Measurements from ENCODE around the gene CDH6.

CDH6 gene

DNA sequence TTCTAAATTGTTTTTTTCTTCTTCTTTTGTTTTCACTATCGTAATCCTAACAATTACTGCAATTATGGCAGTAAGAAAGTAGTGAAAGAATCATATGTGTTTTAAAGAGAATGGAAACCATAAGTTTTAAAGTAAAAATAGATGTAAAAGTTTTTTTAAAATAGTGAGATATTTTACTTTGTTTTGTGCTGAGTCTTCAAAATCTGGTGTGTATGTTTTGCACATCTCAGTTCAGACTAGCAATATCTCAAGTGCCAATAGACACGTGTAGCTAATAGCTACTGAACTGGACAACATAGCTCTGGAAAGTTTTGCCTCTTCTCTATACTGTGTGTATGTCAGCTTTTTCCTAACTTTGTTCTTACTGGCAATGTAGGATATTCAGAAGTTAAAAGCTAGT lies 45.0 kb downstream of the CDH6 start:
- no peak for TF ChIP-seq POLR2AphosphoS5 (IDR thresholded peaks at IDR 0.05; ENCODE audit: borderline replicate concordance, low read depth, low read length)

GRCh38 chr5:31244921-31245320 lies 51.4 kb downstream of the CDH6 start:
- no peak overlapping the region for H3K9ac ChIP-seq (ENCODE audit: insufficient read length)
- H3K27ac ChIP-seq, result no peak overlapping the region
- H3K9me3 ChIP-seq (ENCODE audit: low read depth, low read length), result no peaks in the 10 kb centered on the region
- H3K4me3 ChIP-seq, result no peak overlapping the region
- TF ChIP-seq POLR2AphosphoS5 (IDR thresholded peaks at IDR 0.05; ENCODE audit: borderline replicate concordance, low read depth, low read length), result no peak
- TF ChIP-seq FOXP2 (optimal IDR thresholded peaks at IDR 0.05; ENCODE audit: control extremely low read depth, extremely low read length, insufficient read depth), result no peak
- no peak for TF ChIP-seq EZH2 (IDR thresholded peaks at IDR 0.05)
- H3K36me3 ChIP-seq (ENCODE audit: insufficient read depth, low read length), result no peaks in the 10 kb centered on the region
- no peak for DNase-seq (ENCODE audit: low read depth, low spot score)

More for the DNA sequence above, 45.0 kb downstream of the CDH6 start:
- Histone ChIP-seq H3K9me3 (ENCODE audit: low read depth, low read length) (no peaks in the 10 kb centered on the region), H3K9ac (ENCODE audit: insufficient read length) (no peak overlapping the region), H3K27ac (no peak overlapping the region), H3K4me3 (no peak overlapping the region), H3K36me3 (ENCODE audit: insufficient read depth, low read length) (no peaks in the 10 kb centered on the region)
- DNase-seq (ENCODE audit: low read depth, low spot score), result no peak

DNA sequence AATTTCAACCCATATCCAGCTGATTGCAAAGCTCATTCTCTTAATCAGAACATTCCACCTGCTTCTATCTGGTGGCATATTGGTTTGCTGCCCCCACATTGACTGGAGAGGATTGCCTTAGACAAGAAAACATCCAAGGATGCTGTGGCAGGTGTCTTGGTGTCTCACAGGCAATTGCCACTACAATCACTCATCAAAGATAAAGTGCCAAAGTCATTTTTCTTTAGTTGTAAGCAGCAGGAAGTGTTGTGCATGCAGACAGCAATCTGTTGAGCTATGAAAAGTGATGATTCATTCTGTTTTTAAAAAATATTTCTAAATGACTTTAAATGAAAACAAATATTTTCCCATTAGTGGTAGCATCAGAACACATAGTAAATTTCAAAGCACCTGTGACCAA lies 53.9 kb downstream of the CDH6 start:
- Histone ChIP-seq H3K9me3 (ENCODE audit: low read depth, low read length) (no peaks in the 10 kb centered on the region), H3K4me3 (no peak overlapping the region), H3K27ac (no peak overlapping the region), H3K9ac (ENCODE audit: insufficient read length) (no peak overlapping the region), H3K36me3 (ENCODE audit: insufficient read depth, low read length) (no peaks in the 10 kb centered on the region)
- TF ChIP-seq EZH2 (IDR thresholded peaks at IDR 0.05) (no peak), POLR2AphosphoS5 (IDR thresholded peaks at IDR 0.05; ENCODE audit: borderline replicate concordance, low read depth, low read length) (no peak), FOXP2 (optimal IDR thresholded peaks at IDR 0.05; ENCODE audit: control extremely low read depth, extremely low read length, insufficient read depth) (no peak)
- DNase-seq (ENCODE audit: low read depth, low spot score), result no peak

DNA sequence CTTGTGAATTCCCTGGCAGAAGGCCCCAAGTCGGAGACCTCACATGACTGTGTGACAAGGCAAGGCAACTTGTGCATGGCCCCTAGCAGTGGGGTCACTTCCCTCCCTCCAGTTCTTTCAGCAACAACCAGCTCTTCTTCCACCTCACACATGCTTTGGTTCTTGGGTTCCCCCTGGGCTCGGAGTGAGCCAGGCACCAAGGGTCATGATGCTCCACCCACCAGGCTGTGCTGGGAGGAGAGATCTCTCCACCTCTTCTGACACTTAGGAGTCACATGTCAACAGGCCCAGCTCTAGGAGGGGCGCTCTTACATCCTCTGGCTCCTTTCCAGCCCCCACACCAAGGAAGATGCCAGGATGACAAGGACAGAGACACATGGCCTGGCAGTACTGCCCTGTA lies 56.7 kb downstream of the CDH6 start:
- H3K9ac ChIP-seq (ENCODE audit: insufficient read length), result no peak overlapping the region
- H3K36me3 ChIP-seq (ENCODE audit: insufficient read depth, low read length), result no peaks in the 10 kb centered on the region
- H3K27ac ChIP-seq, result no peak overlapping the region
- TF ChIP-seq POLR2AphosphoS5 (IDR thresholded peaks at IDR 0.05; ENCODE audit: borderline replicate concordance, low read depth, low read length) (no peak), FOXP2 (optimal IDR thresholded peaks at IDR 0.05; ENCODE audit: control extremely low read depth, extremely low read length, insufficient read depth) (no peak), EZH2 (IDR thresholded peaks at IDR 0.05) (no peak)
- no peaks in the 10 kb centered on the region for H3K9me3 ChIP-seq (ENCODE audit: low read depth, low read length)
- no peak overlapping the region for H3K4me3 ChIP-seq
- no peak for DNase-seq (ENCODE audit: low read depth, low spot score)

- no peak for DNase-seq (ENCODE audit: low read depth, low spot score)
- Histone ChIP-seq H3K9me3 (ENCODE audit: low read depth, low read length) (no peaks in the 10 kb centered on the region), H3K36me3 (ENCODE audit: insufficient read depth, low read length) (no peaks in the 10 kb centered on the region), H3K4me3 (no peak overlapping the region), H3K27ac (no peak overlapping the region), H3K9ac (ENCODE audit: insufficient read length) (no peak overlapping the region)
- TF ChIP-seq POLR2AphosphoS5 (IDR thresholded peaks at IDR 0.05; ENCODE audit: borderline replicate concordance, low read depth, low read length), result no peak
- no peak for TF ChIP-seq FOXP2 (optimal IDR thresholded peaks at IDR 0.05; ENCODE audit: control extremely low read depth, extremely low read length, insufficient read depth)
- no peak for TF ChIP-seq EZH2 (IDR thresholded peaks at IDR 0.05)
Observed at GRCh38 chr5:31251032-31251431, 57.5 kb downstream of the CDH6 start.

- no peak for TF ChIP-seq FOXP2 (optimal IDR thresholded peaks at IDR 0.05; ENCODE audit: control extremely low read depth, extremely low read length, insufficient read depth)
- no peak for TF ChIP-seq POLR2AphosphoS5 (IDR thresholded peaks at IDR 0.05; ENCODE audit: borderline replicate concordance, low read depth, low read length)
- TF ChIP-seq EZH2 (IDR thresholded peaks at IDR 0.05), result no peak
- DNase-seq (ENCODE audit: low read depth, low spot score), result no peak
- Histone ChIP-seq H3K27ac (no peak overlapping the region), H3K4me3 (no peak overlapping the region), H3K9ac (ENCODE audit: insufficient read length) (no peak overlapping the region), H3K9me3 (ENCODE audit: low read depth, low read length) (no peaks in the 10 kb centered on the region), H3K36me3 (ENCODE audit: insufficient read depth, low read length) (no peaks in the 10 kb centered on the region)
Observed at GRCh38 chr5:31255041-31255440, 61.6 kb downstream of the CDH6 start.

GRCh38 chr5:31268256-31268655 lies 74.8 kb downstream of the CDH6 start:
- Histone ChIP-seq H3K9me3 (ENCODE audit: low read depth, low read length) (no peaks in the 10 kb centered on the region), H3K27ac (peak overlapping the region; percentile 65), H3K9ac (ENCODE audit: insufficient read length) (peak overlapping the region; percentile 25), H3K4me3 (peak overlapping the region; percentile 47), H3K36me3 (ENCODE audit: insufficient read depth, low read length) (no peaks in the 10 kb centered on the region)
- TF ChIP-seq FOXP2 (optimal IDR thresholded peaks at IDR 0.05; ENCODE audit: control extremely low read depth, extremely low read length, insufficient read depth) (no peak), POLR2AphosphoS5 (IDR thresholded peaks at IDR 0.05; ENCODE audit: borderline replicate concordance, low read depth, low read length) (no peak), EZH2 (IDR thresholded peaks at IDR 0.05) (no peak)
- DNase-seq (ENCODE audit: low read depth, low spot score), result no peak

GRCh38 chr5:31268686-31269085 lies 75.2 kb downstream of the CDH6 start:
- TF ChIP-seq EZH2 (IDR thresholded peaks at IDR 0.05), result no peak
- TF ChIP-seq FOXP2 (optimal IDR thresholded peaks at IDR 0.05; ENCODE audit: control extremely low read depth, extremely low read length, insufficient read depth), result no peak
- TF ChIP-seq POLR2AphosphoS5 (IDR thresholded peaks at IDR 0.05; ENCODE audit: borderline replicate concordance, low read depth, low read length), result no peak
- Histone ChIP-seq H3K9me3 (ENCODE audit: low read depth, low read length) (no peaks in the 10 kb centered on the region), H3K27ac (peak overlapping the region; percentile 65), H3K4me3 (peak overlapping the region; percentile 47), H3K36me3 (ENCODE audit: insufficient read depth, low read length) (no peaks in the 10 kb centered on the region), H3K9ac (ENCODE audit: insufficient read length) (peak overlapping the region; percentile 22)
- DNase-seq (ENCODE audit: low read depth, low spot score), result no peak

DNA sequence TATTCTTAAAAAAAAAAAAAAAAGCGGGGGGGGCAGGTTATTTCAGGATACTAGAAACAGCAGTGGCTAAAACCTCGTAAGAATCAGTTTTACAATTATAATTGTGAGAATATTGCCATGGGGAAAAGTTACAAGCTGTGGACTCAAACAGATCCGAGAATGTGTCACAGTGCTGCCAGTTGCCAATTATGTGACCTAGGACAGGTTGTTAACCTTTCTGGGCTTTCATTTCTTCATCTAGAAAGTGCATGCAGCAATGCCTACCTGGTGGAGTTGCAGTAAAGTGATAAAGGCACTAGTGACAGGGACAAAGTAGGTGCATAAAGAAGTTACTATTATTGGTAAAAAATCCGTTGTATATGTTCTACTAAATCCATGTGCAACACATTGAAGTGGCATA lies 75.8 kb downstream of the CDH6 start:
- no peaks in the 10 kb centered on the region for H3K9me3 ChIP-seq (ENCODE audit: low read depth, low read length)
- no peak for DNase-seq (ENCODE audit: low read depth, low spot score)
- TF ChIP-seq POLR2AphosphoS5 (IDR thresholded peaks at IDR 0.05; ENCODE audit: borderline replicate concordance, low read depth, low read length) (no peak), EZH2 (IDR thresholded peaks at IDR 0.05) (no peak), FOXP2 (optimal IDR thresholded peaks at IDR 0.05; ENCODE audit: control extremely low read depth, extremely low read length, insufficient read depth) (no peak)
- no peak overlapping the region for H3K9ac ChIP-seq (ENCODE audit: insufficient read length)
- no peaks in the 10 kb centered on the region for H3K36me3 ChIP-seq (ENCODE audit: insufficient read depth, low read length)
- H3K27ac ChIP-seq, result no peak overlapping the region
- H3K4me3 ChIP-seq, result no peak overlapping the region

Data from SK-N-MC (cell line).